ENCODE data around the gene RGMB.

RGMB gene

DNA sequence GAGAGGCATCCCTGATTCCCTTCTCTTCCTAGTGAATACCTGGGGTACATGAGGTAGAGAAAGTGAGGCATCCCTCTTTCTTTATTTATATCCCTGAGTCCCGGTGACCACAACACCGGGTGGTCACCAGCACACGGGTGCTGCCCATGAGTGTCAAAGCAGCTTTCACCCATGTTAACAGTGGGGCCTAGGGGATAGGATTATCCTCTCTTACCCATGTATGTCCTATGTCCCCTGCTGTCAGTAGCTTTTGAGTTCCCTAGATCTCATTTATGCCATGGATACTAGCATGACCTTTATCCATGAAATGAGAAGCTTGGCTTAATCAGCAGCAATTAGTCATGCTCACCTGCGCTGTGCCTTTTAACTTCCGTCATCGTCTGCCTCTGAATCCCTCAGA lies 71.4 kb downstream of the RGMB start:
- 95 to 96% methylated on average over 6 of the region's 6 CpGs for WGBS, 2 experiments
- no peaks in the 10 kb centered on the region for H3K36me3 ChIP-seq (ENCODE audit: control insufficient read depth, insufficient read depth, low read length)
- no peaks in the 10 kb centered on the region for H3K4me1 ChIP-seq (ENCODE audit: control insufficient read depth, insufficient read depth, low read length)
- no peak overlapping the region for H3K4me3 ChIP-seq (ENCODE audit: insufficient read depth, low read depth, low read length)
- H3K27me3 ChIP-seq (ENCODE audit: control insufficient read depth, insufficient read depth, low read length, poor library complexity, severe bottlenecking), result no peaks in the 10 kb centered on the region
- H3K9me3 ChIP-seq (ENCODE audit: control insufficient read depth, low read length), result no peaks in the 10 kb centered on the region
- H3K27ac ChIP-seq (ENCODE audit: insufficient read depth, low read depth, low read length, poor library complexity, severe bottlenecking), result no peak overlapping the region

GRCh38 chr5:98845878-98846277 lies 72.4 kb downstream of the RGMB start:
- WGBS, 2 experiments, result 95 to 96% methylated on average over 8 of the region's 8 CpGs
- H3K27ac ChIP-seq (ENCODE audit: insufficient read depth, low read depth, low read length, poor library complexity, severe bottlenecking), result no peak overlapping the region
- H3K4me3 ChIP-seq (ENCODE audit: insufficient read depth, low read depth, low read length), result no peak overlapping the region
- no peaks in the 10 kb centered on the region for H3K27me3 ChIP-seq (ENCODE audit: control insufficient read depth, insufficient read depth, low read length, poor library complexity, severe bottlenecking)
- no peaks in the 10 kb centered on the region for H3K36me3 ChIP-seq (ENCODE audit: control insufficient read depth, insufficient read depth, low read length)
- no peaks in the 10 kb centered on the region for H3K9me3 ChIP-seq (ENCODE audit: control insufficient read depth, low read length)
- H3K4me1 ChIP-seq (ENCODE audit: control insufficient read depth, insufficient read depth, low read length), result no peaks in the 10 kb centered on the region

Data from ectodermal cell (in vitro differentiated cells).